DND-41 (cell line): ENCODE measurements around the gene KDM5A.

Experiments
- EZH2 ChIP-seq: IDR thresholded peaks from 3 replicates; pipeline ENCODE4 v1.6.1; 2012; ENCODE audit warnings: borderline replicate concordance, low read depth, mild to moderate bottlenecking, moderate library complexity, low read length, inconsistent platforms; ENCODE audit not compliant: severe bottlenecking
- TF ChIP-seq, protein P1 (sequence below): IDR thresholded peaks from 2 replicates; pipeline ENCODE4 v1.5.1; 2012; ENCODE audit warnings: borderline replicate concordance, low read length, moderate library complexity, mild to moderate bottlenecking; ENCODE audit not compliant: poor library complexity, severe bottlenecking; ENCODE audit errors: extremely low read depth

DNA sequence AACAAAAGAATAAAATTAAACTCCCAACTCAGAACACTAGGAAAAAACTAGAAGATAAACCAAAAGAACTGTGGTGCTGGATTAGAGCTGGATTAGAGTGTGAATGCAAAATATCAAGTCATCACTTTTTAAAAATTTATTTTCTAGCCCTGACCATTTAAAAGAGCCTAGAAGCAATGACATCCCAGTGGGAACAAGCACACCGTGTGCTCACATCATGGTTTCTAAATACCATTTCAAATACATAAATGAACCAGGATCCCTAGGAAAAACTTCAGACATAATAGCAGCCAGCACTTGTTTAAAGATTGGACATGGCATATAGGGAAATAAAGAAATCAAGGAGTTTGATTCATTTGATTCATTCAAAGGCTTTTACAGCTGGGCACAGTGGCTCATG, 30.0 kb downstream of the KDM5A start:
- TF ChIP-seq, protein P1, sequence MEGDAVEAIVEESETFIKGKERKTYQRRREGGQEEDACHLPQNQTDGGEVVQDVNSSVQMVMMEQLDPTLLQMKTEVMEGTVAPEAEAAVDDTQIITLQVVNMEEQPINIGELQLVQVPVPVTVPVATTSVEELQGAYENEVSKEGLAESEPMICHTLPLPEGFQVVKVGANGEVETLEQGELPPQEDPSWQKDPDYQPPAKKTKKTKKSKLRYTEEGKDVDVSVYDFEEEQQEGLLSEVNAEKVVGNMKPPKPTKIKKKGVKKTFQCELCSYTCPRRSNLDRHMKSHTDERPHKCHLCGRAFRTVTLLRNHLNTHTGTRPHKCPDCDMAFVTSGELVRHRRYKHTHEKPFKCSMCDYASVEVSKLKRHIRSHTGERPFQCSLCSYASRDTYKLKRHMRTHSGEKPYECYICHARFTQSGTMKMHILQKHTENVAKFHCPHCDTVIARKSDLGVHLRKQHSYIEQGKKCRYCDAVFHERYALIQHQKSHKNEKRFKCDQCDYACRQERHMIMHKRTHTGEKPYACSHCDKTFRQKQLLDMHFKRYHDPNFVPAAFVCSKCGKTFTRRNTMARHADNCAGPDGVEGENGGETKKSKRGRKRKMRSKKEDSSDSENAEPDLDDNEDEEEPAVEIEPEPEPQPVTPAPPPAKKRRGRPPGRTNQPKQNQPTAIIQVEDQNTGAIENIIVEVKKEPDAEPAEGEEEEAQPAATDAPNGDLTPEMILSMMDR, result no peak
- no peak for TF ChIP-seq EZH2
